ENCODE data around the gene RPL38.

- no peak for TF ChIP-seq RFX5 (IDR thresholded peaks at IDR 0.05; ENCODE audit: low read length)
- TF ChIP-seq SIN3A (IDR thresholded peaks at IDR 0.05; ENCODE audit: borderline replicate concordance, low read depth, low read length): no peak
- no peak for TF ChIP-seq CTCF (IDR thresholded peaks at IDR 0.05)
- TF ChIP-seq, protein P1, sequence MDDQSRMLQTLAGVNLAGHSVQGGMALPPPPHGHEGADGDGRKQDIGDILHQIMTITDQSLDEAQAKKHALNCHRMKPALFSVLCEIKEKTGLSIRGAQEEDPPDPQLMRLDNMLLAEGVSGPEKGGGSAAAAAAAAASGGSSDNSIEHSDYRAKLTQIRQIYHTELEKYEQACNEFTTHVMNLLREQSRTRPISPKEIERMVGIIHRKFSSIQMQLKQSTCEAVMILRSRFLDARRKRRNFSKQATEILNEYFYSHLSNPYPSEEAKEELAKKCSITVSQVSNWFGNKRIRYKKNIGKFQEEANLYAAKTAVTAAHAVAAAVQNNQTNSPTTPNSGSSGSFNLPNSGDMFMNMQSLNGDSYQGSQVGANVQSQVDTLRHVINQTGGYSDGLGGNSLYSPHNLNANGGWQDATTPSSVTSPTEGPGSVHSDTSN (IDR thresholded peaks at IDR 0.05): no peak
- TF ChIP-seq ZBTB33 (IDR thresholded peaks at IDR 0.05; ENCODE audit: borderline replicate concordance, low read depth): no peak
- no peak for TF ChIP-seq EP300 (IDR thresholded peaks at IDR 0.05; ENCODE audit: borderline replicate concordance in 1 of 2, low read depth in 1 of 2, low read length in 1 of 2)
- TF ChIP-seq POLR2AphosphoS5 (IDR thresholded peaks at IDR 0.05; ENCODE audit: low read depth, low read length): no peak
- TF ChIP-seq SMC3 (IDR thresholded peaks at IDR 0.05; ENCODE audit: low read depth, low read length): no peak
- no peak for TF ChIP-seq FOXM1 (IDR thresholded peaks at IDR 0.05; ENCODE audit: low read depth)
- TF ChIP-seq EZH2phosphoT487 (IDR thresholded peaks at IDR 0.05; ENCODE audit: borderline replicate concordance, low read depth): no peak
- TF ChIP-seq, protein P2, sequence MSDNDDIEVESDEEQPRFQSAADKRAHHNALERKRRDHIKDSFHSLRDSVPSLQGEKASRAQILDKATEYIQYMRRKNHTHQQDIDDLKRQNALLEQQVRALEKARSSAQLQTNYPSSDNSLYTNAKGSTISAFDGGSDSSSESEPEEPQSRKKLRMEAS (IDR thresholded peaks at IDR 0.05; ENCODE audit: low read depth): no peak
- TF ChIP-seq YY1 (IDR thresholded peaks at IDR 0.05; ENCODE audit: low read depth): no peak
These were observed 24.0 kb downstream of the RPL38 start for GRCh38 chr17:74227271-74228080.

Measured in SK-N-SH (cell line).